Esophagus squamous epithelium (tissue), 5 donors: ENCODE data around the gene TMEM9. TPM values are rescaled to one million over a fixed set of nuclear protein-coding genes. Genes with fewer than 3 reads are reported as not detected.
A peak's percentile ranks its signal among the peaks of the same experiment; 100 is the strongest.

Source experiments
- DNase-seq: peaks from one replicate; lab custom pipeline; 2025; lab: John Stamatoyannopoulos, UW
- H3K27ac ChIP-seq, 4 donors: fragments of 200-600 bp; sonication (generic); one replicate each; pipeline ENCODE4 v1.5.1; 2016 to 2019; ENCODE audit warnings: mild to moderate bottlenecking in 1 of 4
- H3K27me3 ChIP-seq, 4 donors: fragments of 200-600 bp; sonication (generic); 1 replicate in 3 of 4; 2 replicates in 1 of 4; pipeline versions ENCODE4 v1.5.1 to v1.6.0; 2017 to 2021; ENCODE audit warnings: antibody characterized with exemption in 1 of 4
- H3K36me3 ChIP-seq, 3 donors: fragments of 200-600 bp; sonication (generic); one replicate each; pipeline ENCODE4 v1.5.1; 2016 to 2019
- H3K4me1 ChIP-seq, 3 donors: fragments of 200-600 bp; sonication (generic); one replicate each; pipeline ENCODE4 v1.5.1; 2017 to 2019
- H3K4me3 ChIP-seq, 4 donors: fragments of 200-600 bp; sonication (generic); 1 replicate in 3 of 4; 2 replicates in 1 of 4; pipeline ENCODE4 v1.5.1; 2016 to 2019; ENCODE audit warnings: mild to moderate bottlenecking in 2 of 4, moderate library complexity in 1 of 4
- H3K9me3 ChIP-seq, 3 donors: fragments of 200-600 bp; sonication (generic); one replicate each; pipeline ENCODE4 v1.5.1; 2016 to 2019
- CTCF ChIP-seq, 6 experiments: fragments of 450-650 bp in 4 of 6; fragments of 200-600 bp in 2 of 6; sonication (generic) in 2 of 6; IDR thresholded peaks; one replicate each; pipeline ENCODE4 v1.5.1; 2016 to 2019; ENCODE audit warnings: antibody characterized with exemption in 6 of 6, mild to moderate bottlenecking in 4 of 6, moderate library complexity in 4 of 6
- POLR2A ChIP-seq, 4 donors: fragments of 450-650 bp; IDR thresholded peaks; one replicate each; pipeline ENCODE4 v1.6.1; 2017; ENCODE audit warnings: antibody characterized with exemption in 4 of 4, mild to moderate bottlenecking in 4 of 4, moderate library complexity in 3 of 4
- WGBS, 2 donors: methylation state at CpG; one replicate each; pipeline ENCODE4 v1.1.5; 2018; 5-methylcytosine and 5-hydroxymethylcytosine counted together
- intact Hi-C: fragments of 100-400 bp; cut with DNase I; formaldehyde crosslinking; loops from one replicate; pipeline ENCODE4 v1.15.0; 2022
- total RNA-seq, 4 donors: library from RNA; depleted of rRNA; stranded (reverse); fragments of >200 nt; gene quantifications; one replicate each; pipeline ENCODE4 v1.1.0, GENCODE V29; 2016
- donor health status: DM: yes; HTN: yes; CAD: no.

Gene TMEM9
- total RNA-seq, 4 donors from 2014 or later, result 17.7 to 62.3 (median 30.3) TPM

DNA sequence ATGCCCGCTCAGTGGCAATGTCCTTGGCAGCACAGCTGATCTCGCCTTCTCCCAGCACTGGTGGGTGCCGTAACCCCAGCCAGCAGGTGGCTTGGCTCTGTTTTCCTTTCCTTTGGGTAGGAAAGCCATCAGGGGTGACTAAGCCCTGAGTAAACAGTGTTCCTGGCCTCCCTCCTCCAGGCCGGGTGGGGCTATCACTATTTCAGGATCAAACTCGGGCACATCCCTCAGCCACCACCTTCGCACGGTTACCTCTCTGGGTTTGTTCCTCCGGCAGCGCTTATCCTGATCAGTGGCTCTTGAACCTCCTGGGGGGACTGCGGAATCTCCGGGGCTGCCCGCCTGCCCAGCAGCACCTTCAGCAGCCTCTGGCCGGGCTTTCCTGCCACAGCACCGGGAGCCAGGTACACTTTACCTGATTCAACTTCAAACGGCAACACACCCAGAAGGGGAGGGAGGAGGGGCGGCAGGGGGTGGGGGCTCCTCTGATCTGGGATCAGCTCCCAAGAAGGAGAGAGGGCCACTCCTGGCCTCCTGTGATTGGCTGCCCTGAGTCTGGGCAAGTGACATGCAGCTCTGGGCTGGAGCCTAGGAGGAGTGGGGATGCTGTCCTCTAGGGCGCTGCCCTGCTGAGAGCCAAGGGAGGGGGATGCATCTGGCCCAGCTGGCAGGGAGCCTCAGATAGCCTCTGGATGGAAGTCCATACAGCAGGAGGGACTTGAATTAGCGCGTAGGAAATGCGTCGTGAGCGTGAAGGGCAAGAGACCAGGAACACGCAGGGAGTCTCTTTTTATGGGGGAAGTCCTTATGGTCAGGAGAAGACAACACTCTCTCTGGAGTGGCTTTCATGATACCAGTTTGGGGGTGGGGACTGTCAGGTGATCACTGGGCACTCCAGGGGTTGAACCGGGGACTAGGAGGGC is 27.2 kb downstream of the TMEM9 start, which contains the start of gene ASCL5:
TSS of gene ASCL5 (minus strand) at position 353 of the 923 bp plus-strand sequence. CDS start 11,812 bp downstream, outside the sequence.
- DNase-seq, result no peak
- Histone ChIP-seq H3K4me3 (no peak within 1 kb of the TSS), H3K27me3 (peaks cover 0 to 68% (median 2%) of the 10 kb centered on the region in 4 donors), H3K36me3 (no peaks in the 10 kb centered on the region), H3K27ac (no peak within 1 kb of the TSS), H3K9me3 (no peaks in the 10 kb centered on the region), H3K4me1 (peaks cover 0 to 23% (median 12%) of the 10 kb centered on the region in 3 donors)
- WGBS, 2 donors, result 92 to 95% methylated on average over 4 to 7 of the region's 24 CpGs
- TF ChIP-seq CTCF (IDR thresholded peaks at IDR 0.05) (peak in 1 of 6 experiments; percentile 15), POLR2A (IDR thresholded peaks at IDR 0.05) (no peak)
- intact Hi-C loops, result no loop called here

- no peaks in the 10 kb centered on the region for H3K36me3 ChIP-seq
- peaks cover 0 to 75% (median 2%) of the 10 kb centered on the region in 4 donors for H3K27me3 ChIP-seq
- H3K4me3 ChIP-seq, result no peak overlapping the region
- intact Hi-C loops, result no loop called here
- H3K9me3 ChIP-seq, result no peaks in the 10 kb centered on the region
- peaks cover 0 to 23% (median 12%) of the 10 kb centered on the region in 3 donors for H3K4me1 ChIP-seq
- no peak for DNase-seq
- WGBS, 2 donors, result 33% methylated on average over 2 of the region's 3 CpGs; no CpG with 5 or more reads in 1 of the 2 donors
- TF ChIP-seq CTCF (IDR thresholded peaks at IDR 0.05) (no peak), POLR2A (IDR thresholded peaks at IDR 0.05) (no peak)
- no peak overlapping the region for H3K27ac ChIP-seq
Observed at GRCh38 chr1:201126463-201126831, 27.8 kb downstream of the TMEM9 start.

DNA sequence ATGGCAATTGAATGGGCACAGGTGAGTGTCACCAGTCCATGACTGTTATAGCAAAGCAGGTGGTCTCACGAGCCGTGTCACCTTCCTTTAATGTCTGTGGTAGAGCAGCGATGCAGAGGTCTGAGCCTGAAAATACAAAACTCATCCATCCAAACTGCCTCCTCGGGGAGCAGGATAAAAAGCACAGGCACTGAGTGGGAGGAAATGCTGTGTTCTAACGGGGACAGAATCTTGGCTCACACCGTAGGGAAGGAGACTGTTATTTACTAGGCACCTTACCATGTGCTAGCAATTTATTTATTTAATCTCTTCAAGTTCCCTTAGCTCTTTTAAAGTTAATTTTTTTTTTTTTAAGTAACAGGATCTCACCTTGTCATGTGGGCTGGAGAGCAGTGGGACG is 28.5 kb downstream of the TMEM9 start:
- no peaks in the 10 kb centered on the region for H3K36me3 ChIP-seq
- no peak for DNase-seq
- 50 to 72% methylated on average over 7 of the region's 7 CpGs for WGBS, 2 donors

GRCh38 chr1:201125019-201125418 is 29.3 kb downstream of the TMEM9 start:
- no peak for DNase-seq
- Histone ChIP-seq H3K27me3 (peaks cover 0 to 89% (median 2%) of the 10 kb centered on the region in 4 donors), H3K36me3 (no peaks in the 10 kb centered on the region), H3K4me3 (no peak overlapping the region), H3K27ac (no peak overlapping the region), H3K9me3 (no peaks in the 10 kb centered on the region), H3K4me1 (peaks cover 0 to 23% (median 12%) of the 10 kb centered on the region in 3 donors)
- intact Hi-C loops, result no loop called here
- TF ChIP-seq CTCF (IDR thresholded peaks at IDR 0.05), result no peak
- no peak for TF ChIP-seq POLR2A (IDR thresholded peaks at IDR 0.05)
- 50 to 65% methylated on average over 9 of the region's 9 CpGs for WGBS, 2 donors

More for the DNA sequence above, 28.5 kb downstream of the TMEM9 start:
- intact Hi-C loops, result no loop called here
- no peak overlapping the region for H3K4me3 ChIP-seq
- TF ChIP-seq CTCF (IDR thresholded peaks at IDR 0.05) (no peak), POLR2A (IDR thresholded peaks at IDR 0.05) (no peak)
- H3K27ac ChIP-seq, result no peak overlapping the region
- peaks cover 0 to 23% (median 12%) of the 10 kb centered on the region in 3 donors for H3K4me1 ChIP-seq
- no peaks in the 10 kb centered on the region for H3K9me3 ChIP-seq
- peaks cover 0 to 81% (median 2%) of the 10 kb centered on the region in 4 donors for H3K27me3 ChIP-seq

DNA sequence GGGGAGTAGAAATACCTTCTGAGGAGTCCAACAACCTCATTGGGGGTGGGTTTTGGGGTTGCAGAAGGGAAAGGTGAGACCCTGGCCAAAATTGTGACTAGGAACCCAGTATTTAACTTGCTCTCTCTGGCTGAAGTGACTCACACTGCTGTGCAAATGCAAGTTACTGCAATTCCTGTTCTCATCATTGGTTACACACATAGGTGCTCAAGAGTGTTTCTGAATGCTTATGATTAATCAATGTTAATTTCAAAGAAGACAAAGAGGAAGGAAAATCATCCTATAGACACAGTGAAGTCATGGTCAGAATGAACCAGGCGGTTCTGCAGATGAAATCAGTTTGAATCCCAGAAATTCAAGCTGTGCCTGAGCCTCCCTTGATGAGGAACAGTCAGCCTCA is 30.4 kb downstream of the TMEM9 start:
- intact Hi-C loops, result loop anchor here (5.0 kb wide), 1 partner anchor 147 kb away; no protein-coding TSS in a partner anchor
- DNase-seq, result no peak
- Histone ChIP-seq H3K27me3 (peaks cover 0 to 95% (median 2%) of the 10 kb centered on the region in 4 donors), H3K4me1 (peaks cover 0 to 23% (median 12%) of the 10 kb centered on the region in 3 donors), H3K36me3 (no peaks in the 10 kb centered on the region), H3K27ac (no peak overlapping the region), H3K9me3 (no peaks in the 10 kb centered on the region), H3K4me3 (no peak overlapping the region)
- 45% methylated on average over 1 of the region's 1 CpG; no CpG with 5 or more reads in 1 of the 2 donors for WGBS, 2 donors
- TF ChIP-seq CTCF (IDR thresholded peaks at IDR 0.05) (no peak), POLR2A (IDR thresholded peaks at IDR 0.05) (no peak)
